DMS114 treated with DMSO at 0.1 percent for 48 hours (cell line): ENCODE measurements around the gene GAS7.
"Not testable (repeated sequence)": the region's sequence is repeated elsewhere in the genome, so short reads cannot be mapped to it uniquely, and the experiment has no call there.

Source experiments
- DNase-seq: peaks from one replicate; lab custom pipeline; 2025; ENCODE audit not compliant: unreplicated experiment; lab: John Stamatoyannopoulos, UW

Gene GAS7

GRCh38 chr17:10077561-10078299 is 120.7 kb downstream of the GAS7 start:
- no peak for DNase-seq

GRCh38 chr17:10075919-10076318 is 122.5 kb downstream of the GAS7 start:
- no peak for DNase-seq

- DNase-seq, result no peak
Observed at GRCh38 chr17:10073941-10074340, 124.5 kb downstream of the GAS7 start.

- no peak for DNase-seq
Observed at GRCh38 chr17:10072556-10073425, 125.6 kb downstream of the GAS7 start.

GRCh38 chr17:10072086-10072485 is 126.3 kb downstream of the GAS7 start:
- no peak for DNase-seq

- DNase-seq, result no peak
Observed at GRCh38 chr17:10071141-10071540, 127.3 kb downstream of the GAS7 start.

- DNase-seq, result no peak
Observed at GRCh38 chr17:10070690-10071089, 127.7 kb downstream of the GAS7 start.

GRCh38 chr17:10069301-10069700 is 129.1 kb downstream of the GAS7 start:
- no peak for DNase-seq

- DNase-seq, result no peak
Observed at GRCh38 chr17:10067446-10068143, 130.8 kb downstream of the GAS7 start.

- no peak for DNase-seq
Observed at GRCh38 chr17:10064536-10064935, 133.9 kb downstream of the GAS7 start.

- DNase-seq, result no peak
Observed at GRCh38 chr17:10063730-10064241, 134.6 kb downstream of the GAS7 start.

GRCh38 chr17:10062691-10063385 is 135.6 kb downstream of the GAS7 start:
- DNase-seq, result no peak

GRCh38 chr17:10061111-10061845 is 137.1 kb downstream of the GAS7 start:
- no peak for DNase-seq

- no peak for DNase-seq
Observed at GRCh38 chr17:10060526-10060925, 137.9 kb downstream of the GAS7 start.

- DNase-seq, result no peak
Observed at GRCh38 chr17:10059684-10060211, 138.7 kb downstream of the GAS7 start.

- no peak for DNase-seq
Observed at GRCh38 chr17:10058921-10059683, 139.3 kb downstream of the GAS7 start.

- DNase-seq, result not testable (repeated sequence)
Observed at GRCh38 chr17:10057466-10057865, 140.9 kb downstream of the GAS7 start.

- DNase-seq, result no peak
Observed at GRCh38 chr17:10055262-10055975, 143.0 kb downstream of the GAS7 start.
